Measurements from ENCODE around the gene HOXA1. TPM values are rescaled to one million over a fixed set of nuclear protein-coding genes. Genes with fewer than 3 reads are reported as not detected.

Gene HOXA1
- under 1 TPM; 0.89 to 0.92 TPM for total RNA-seq

DNA sequence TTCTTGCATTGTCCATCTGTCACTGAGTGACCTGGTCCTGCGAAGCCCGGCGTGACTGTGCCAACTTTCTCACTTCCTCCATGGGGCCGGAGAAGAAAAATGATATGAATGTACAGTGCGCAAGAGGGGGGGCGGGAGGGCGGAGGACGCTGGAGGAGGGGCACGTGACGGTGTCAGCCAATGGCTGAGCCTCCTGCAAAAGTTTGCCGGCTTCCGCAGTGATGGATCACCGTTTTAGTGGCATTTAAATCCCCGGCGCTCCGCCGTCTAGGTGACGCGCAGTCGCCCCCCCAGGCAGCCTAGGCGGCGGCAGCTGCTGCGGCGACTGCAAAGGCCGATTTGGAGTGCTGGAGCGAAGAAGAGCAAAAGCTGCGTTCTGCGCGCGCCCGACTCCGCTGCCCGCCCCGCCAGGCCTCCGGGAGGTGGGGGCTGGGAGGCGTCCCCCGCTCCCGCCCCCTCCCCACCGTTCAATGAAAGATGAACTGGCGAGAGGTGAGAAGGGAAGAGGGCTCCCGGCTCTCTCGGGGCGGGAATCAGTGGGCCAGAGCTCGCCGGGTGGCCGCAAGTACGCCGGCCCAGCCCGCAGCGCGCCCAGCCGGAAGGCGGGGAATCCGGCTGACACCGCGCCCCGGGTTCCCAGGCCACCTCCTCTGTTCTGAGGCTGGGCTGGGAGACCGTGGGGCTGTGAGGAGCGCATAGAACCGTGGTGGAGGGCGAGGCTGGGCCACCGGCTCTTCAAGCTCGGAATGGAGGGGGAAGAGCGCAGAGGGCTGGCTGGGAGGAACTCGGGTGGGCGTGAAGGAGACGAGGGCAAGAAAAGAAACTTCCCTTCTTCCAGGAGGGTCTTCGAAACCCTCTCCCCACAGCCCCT is at the start of gene HOXA1:
Gene HOXA1, minus strand, starts transcription at position 104 of the 871 bp plus-strand sequence. Its CDS starts 88 bp downstream, at position 16.
- Mint-ChIP-seq H3K27me3 (ENCODE audit: low read depth) (peaks cover 77% of the 10 kb centered on the region), H3K4me1 (ENCODE audit: low read depth) (peaks cover 23% of the 10 kb centered on the region), H3K36me3 (ENCODE audit: low read depth) (peaks cover 1% of the 10 kb centered on the region), H3K9me3 (ENCODE audit: insufficient read depth) (no peaks in the 10 kb centered on the region), H3K4me3 (peak within 1 kb of the TSS; percentile 85), H3K27ac (peak within 1 kb of the TSS; percentile 85)
- ChIA-PET CTCF (interaction anchor here (1.4 to 1.7 kb wide), 2 partner anchors 9 to 13 kb away, joined by 5 to 6 read pairs; no protein-coding TSS in a partner anchor), POLR2A (interaction anchor here (0.6 to 1.3 kb wide), 2 partner anchors 10 to 492 kb away, joined by 3 to 4 read pairs; no protein-coding TSS in a partner anchor)
- DNase-seq (peak; percentile 86), ATAC-seq (peak; percentile 93)

DNA sequence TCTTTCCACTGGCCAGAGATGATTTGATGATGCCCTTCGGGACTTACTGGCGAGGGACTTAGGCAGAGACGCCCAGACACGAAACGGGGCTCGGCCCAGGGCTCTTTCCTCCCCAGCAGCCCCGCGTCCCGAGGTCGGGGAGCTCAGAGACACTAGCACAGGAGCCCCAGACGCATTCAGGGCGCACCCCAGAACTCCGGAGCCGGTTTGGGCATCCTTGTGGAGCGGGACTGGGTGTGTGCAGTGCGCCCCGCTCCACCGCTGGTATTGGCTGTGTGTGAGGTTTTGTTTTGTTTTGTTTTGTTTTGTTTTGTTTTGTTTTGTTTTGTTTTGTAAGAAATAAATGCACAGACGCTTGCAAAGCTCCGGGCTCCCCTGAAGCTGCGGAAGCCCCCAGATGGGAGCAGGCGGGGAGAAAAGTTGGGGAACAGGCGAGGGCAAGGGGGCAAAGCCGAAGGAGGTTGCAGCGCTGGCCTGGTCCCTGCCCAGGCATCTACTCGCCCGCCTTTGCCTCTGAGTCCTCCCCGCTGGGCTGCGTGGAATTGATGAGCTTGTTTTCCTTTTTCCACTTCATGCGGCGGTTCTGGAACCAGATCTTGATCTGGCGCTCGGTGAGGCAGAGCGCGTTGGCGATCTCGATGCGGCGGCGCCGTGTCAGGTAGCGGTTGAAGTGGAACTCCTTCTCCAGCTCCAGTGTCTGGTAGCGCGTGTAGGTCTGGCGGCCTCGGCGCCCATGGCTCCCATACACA is 49.5 kb upstream of the HOXA1 start:
- Mint-ChIP-seq H3K4me3 (no peak overlapping the region), H3K36me3 (ENCODE audit: low read depth) (no peaks in the 10 kb centered on the region), H3K27me3 (ENCODE audit: low read depth) (peaks cover 46% of the 10 kb centered on the region), H3K4me1 (ENCODE audit: low read depth) (peaks cover 8% of the 10 kb centered on the region), H3K27ac (no peak overlapping the region), H3K9me3 (ENCODE audit: insufficient read depth) (no peaks in the 10 kb centered on the region)
- ChIA-PET CTCF (interaction anchor here (0.5 kb wide), 1 partner anchor 298 kb away, joined by 4 read pairs; no protein-coding TSS in a partner anchor), POLR2A (no interaction called here)
- DNase-seq (no peak), ATAC-seq (no peak)

DNA sequence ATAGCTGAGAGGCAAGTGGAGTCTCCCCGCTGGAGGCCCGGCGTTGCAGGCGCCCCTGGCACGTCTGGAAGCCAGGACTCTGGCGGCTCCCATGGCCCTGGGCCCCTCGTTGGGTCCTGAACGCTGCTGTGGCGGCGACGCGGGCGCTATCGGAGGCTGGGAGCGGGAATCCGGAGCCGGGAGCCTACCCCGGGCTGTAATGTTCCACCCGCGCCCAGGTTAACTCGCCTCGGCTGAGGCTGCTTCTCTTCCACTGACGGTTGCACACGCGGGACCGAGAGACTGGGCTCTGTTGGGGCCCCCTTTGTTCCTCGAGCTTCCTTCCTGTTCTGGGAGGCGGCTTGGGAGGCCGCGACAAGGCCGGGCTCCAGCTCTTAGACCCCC is 49.0 kb upstream of the HOXA1 start:
- Mint-ChIP-seq H3K27me3 (ENCODE audit: low read depth) (peaks cover 40% of the 10 kb centered on the region), H3K9me3 (ENCODE audit: insufficient read depth) (no peaks in the 10 kb centered on the region), H3K4me1 (ENCODE audit: low read depth) (peaks cover 6% of the 10 kb centered on the region), H3K4me3 (no peak overlapping the region), H3K36me3 (ENCODE audit: low read depth) (no peaks in the 10 kb centered on the region), H3K27ac (no peak overlapping the region)
- ATAC-seq (no peak), DNase-seq (no peak)
- ChIA-PET POLR2A (no interaction called here), CTCF (interaction anchor here (0.8 kb wide), 1 partner anchor 462 kb away, joined by 3 read pairs; no protein-coding TSS in a partner anchor)

DNA sequence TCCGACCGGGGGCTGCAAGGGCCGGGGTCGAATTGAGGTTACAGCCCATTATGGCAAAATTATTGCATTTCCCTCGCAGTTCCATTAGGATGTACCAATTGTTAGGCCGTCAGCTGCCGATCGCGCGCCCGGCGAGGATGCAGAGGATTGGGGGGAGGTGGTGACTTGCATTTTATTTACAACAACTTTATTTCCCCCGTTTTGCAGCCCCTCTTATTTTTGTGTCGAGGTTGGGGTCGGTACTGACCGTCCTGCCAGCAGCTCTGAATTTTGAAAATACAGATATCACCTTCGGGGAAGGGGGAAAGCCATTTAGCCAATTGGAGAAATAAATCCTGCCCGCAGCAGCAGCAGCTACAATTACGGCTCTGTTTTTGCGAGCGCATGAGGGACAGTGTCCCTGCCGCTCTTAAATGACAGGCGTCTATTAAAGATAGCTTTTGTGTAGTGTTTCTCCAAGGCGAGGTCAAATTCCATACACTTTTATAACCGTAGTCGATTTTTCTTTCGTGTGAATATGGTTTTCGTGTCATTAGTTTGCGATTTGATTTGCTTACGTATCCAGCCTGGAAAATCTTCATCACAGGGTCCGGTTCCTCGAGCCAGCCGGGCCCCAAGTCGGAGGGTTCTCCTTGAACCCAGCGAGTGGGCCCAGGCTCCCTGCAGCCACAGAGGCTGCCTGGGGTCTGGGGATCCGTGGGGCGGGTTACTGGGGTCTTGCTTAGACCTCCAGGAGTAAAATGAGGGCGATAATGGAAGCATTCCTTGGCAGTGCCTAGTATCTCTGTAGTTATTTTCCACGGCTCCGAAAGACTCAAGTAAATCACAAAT is 48.4 kb upstream of the HOXA1 start:
- Mint-ChIP-seq H3K9me3 (ENCODE audit: insufficient read depth) (no peaks in the 10 kb centered on the region), H3K36me3 (ENCODE audit: low read depth) (no peaks in the 10 kb centered on the region), H3K4me3 (no peak overlapping the region), H3K27me3 (ENCODE audit: low read depth) (peaks cover 36% of the 10 kb centered on the region), H3K27ac (no peak overlapping the region), H3K4me1 (ENCODE audit: low read depth) (peaks cover 6% of the 10 kb centered on the region)
- POLR2A ChIA-PET, result no interaction called here
- DNase-seq (no peak), ATAC-seq (no peak)
- CTCF ChIA-PET, result interaction anchor here (0.8 to 1.0 kb wide), 3 partner anchors 13 to 461 kb away, joined by 3 read pairs; partner anchors contain the start of gene HOXA4

DNA sequence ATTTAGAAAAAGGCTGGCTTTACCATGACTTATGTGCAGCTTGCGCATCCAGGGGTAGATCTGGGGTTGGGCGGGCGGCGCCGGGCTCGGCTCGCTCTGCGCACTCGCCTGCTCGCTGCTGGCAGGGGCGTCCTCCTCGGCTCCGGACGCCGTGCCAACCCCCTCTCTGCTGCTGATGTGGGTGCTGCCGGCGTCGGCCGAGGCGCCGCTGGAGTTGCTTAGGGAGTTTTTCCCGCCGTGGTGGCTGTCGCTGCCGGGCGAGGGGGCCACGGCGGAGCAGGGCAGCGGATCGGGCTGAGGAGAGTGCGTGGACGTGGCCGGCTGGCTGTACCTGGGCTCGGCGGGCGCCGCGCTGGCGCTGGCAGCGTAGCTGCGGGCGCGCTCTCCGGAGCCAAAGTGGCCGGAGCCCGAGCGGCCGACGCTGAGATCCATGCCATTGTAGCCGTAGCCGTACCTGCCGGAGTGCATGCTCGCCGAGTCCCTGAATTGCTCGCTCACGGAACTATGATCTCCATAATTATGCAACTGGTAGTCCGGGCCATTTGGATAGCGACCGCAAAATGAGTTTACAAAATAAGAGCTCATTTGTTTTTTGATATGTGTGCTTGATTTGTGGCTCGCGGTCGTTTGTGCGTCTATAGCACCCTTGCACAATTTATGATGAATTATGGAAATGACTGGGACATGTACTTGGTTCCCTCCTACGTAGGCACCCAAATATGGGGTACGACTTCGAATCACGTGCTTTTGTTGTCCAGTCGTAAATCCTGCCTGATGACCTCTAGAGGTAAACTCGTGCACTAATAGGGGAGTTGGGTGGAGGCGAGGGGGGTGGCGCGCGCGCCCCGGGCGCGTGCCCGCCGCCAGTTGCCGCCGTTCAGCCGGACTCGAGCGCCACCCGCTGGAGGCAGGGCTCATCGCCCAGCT is 47.5 kb upstream of the HOXA1 start, which contains the start of gene HOXA5:
Gene HOXA5, minus strand, starts transcription at position 659 of the 927 bp plus-strand sequence. Its CDS starts 74 bp downstream, at position 585.
- ChIA-PET CTCF (interaction anchor here (0.9 to 1.0 kb wide), 2 partner anchors 12 to 18 kb away, joined by 3 read pairs; partner anchors contain the start of gene HOXA4), POLR2A (no interaction called here)
- DNase-seq (no peak), ATAC-seq (no peak)
- H3K4me1 Mint-ChIP-seq (ENCODE audit: low read depth), result peaks cover 3% of the 10 kb centered on the region
- H3K27me3 Mint-ChIP-seq (ENCODE audit: low read depth), result peaks cover 34% of the 10 kb centered on the region
- no peaks in the 10 kb centered on the region for H3K36me3 Mint-ChIP-seq (ENCODE audit: low read depth)
- no peak within 1 kb of the TSS for H3K4me3 Mint-ChIP-seq
- no peaks in the 10 kb centered on the region for H3K9me3 Mint-ChIP-seq (ENCODE audit: insufficient read depth)
- no peak within 1 kb of the TSS for H3K27ac Mint-ChIP-seq

DNA sequence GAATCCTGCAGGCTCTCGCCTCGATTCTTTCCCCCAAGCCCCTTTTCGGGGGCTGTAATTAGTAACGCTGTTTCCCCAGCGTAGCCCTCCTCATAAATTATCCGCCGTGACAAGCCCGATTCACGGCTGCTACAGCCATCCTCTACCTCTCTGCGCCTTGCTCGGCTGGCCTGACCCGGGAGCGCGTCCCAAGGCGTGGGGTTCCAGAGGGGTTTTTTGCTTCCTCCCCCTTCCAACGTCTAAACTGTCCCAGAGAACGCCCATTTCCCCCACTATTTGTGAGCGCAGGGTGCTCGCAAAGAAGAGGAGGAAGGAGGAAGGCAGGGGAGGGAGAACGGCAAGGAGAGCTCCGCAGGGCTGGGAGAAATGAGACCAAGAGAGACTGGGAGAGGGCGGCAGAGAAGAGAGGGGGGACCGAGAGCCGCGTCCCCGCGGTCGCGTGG is 46.8 kb upstream of the HOXA1 start:
- Mint-ChIP-seq H3K4me3 (no peak overlapping the region), H3K4me1 (ENCODE audit: low read depth) (no peaks in the 10 kb centered on the region), H3K27ac (no peak overlapping the region), H3K27me3 (ENCODE audit: low read depth) (peaks cover 32% of the 10 kb centered on the region), H3K36me3 (ENCODE audit: low read depth) (no peaks in the 10 kb centered on the region), H3K9me3 (ENCODE audit: insufficient read depth) (no peaks in the 10 kb centered on the region)
- ChIA-PET POLR2A (no interaction called here), CTCF (no interaction called here)
- DNase-seq (no peak), ATAC-seq (no peak)

DNA sequence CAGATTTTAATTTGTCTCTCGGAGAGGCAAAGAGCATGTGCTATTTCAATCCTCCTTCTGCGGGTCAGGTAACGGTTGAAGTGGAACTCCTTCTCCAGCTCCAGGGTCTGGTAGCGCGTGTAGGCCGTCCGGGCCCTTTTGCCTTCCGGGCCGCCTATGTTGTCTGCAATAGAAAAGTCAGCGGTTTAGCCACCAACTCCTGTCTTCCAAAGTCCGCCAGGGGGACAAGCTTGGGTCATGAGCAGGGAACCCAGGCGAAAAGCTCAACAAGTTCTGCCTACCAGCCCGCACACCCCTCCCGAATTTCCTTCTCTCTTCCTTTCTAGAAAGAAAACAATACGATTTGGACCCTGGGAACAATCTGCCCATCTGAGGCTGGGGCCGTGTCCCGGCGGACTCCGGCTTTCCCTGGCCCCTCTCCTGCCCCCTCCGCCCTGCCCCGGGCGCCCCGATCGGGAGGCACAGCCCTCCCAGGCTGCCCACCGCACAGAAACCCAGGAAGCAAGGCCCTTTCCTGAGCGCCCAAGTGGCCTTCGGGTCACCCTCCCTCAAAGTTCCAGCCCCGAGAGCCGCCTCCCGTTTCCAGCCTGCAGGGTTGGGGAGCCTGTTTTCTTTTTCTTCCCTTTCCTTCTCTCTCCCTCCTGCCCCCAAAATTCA is 46.3 kb upstream of the HOXA1 start:
- no peaks in the 10 kb centered on the region for H3K9me3 Mint-ChIP-seq (ENCODE audit: insufficient read depth)

DNA sequence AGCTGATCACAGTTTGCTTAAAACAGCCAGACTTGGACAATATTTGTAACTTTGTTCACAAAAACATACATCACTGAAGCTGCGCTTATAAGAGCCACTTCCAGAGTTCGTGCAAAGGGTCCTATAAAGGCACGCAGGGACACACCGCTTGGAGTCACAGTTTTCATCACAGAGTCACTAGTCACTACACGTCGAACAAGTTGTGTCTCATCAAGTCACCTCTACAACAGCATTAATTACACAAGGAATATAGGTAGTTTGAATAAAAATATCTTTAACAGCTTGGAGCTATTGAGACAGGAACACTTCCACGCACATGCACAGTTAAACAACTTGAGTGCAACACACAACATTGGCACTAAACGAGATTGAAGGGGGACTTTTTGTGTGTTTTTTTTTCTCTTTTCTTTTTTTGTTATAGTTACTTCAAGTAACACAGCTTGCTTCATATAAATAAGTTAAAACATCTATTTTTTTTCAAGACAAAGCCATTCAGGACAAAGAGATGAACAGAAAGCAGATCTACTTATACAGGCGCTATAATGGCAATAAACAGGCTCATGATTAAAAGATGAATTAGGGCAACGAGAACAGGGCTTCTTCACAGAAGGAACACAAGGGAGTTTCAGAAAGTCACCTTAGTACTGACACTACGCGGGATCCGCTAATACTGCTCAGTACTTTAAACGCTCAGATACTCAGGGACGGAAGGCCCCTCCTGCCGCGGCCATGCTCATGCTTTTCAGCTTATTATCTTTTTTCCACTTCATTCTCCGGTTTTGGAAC is 45.5 kb upstream of the HOXA1 start:
- Mint-ChIP-seq H3K36me3 (ENCODE audit: low read depth) (no peaks in the 10 kb centered on the region), H3K4me3 (no peak overlapping the region), H3K27me3 (ENCODE audit: low read depth) (peaks cover 25% of the 10 kb centered on the region), H3K4me1 (ENCODE audit: low read depth) (peaks cover 2% of the 10 kb centered on the region), H3K27ac (no peak overlapping the region), H3K9me3 (ENCODE audit: insufficient read depth) (no peaks in the 10 kb centered on the region)
- CTCF ChIA-PET, result no interaction called here
- no peak for DNase-seq
- POLR2A ChIA-PET, result no interaction called here
- ATAC-seq, result no peak

More for the DNA sequence above, 46.3 kb upstream of the HOXA1 start:
- Mint-ChIP-seq H3K27ac (no peak overlapping the region), H3K27me3 (ENCODE audit: low read depth) (peaks cover 31% of the 10 kb centered on the region), H3K4me1 (ENCODE audit: low read depth) (peaks cover 2% of the 10 kb centered on the region), H3K36me3 (ENCODE audit: low read depth) (no peaks in the 10 kb centered on the region), H3K4me3 (no peak overlapping the region)
- POLR2A ChIA-PET, result no interaction called here
- ATAC-seq (no peak), DNase-seq (no peak)
- CTCF ChIA-PET, result no interaction called here

DNA sequence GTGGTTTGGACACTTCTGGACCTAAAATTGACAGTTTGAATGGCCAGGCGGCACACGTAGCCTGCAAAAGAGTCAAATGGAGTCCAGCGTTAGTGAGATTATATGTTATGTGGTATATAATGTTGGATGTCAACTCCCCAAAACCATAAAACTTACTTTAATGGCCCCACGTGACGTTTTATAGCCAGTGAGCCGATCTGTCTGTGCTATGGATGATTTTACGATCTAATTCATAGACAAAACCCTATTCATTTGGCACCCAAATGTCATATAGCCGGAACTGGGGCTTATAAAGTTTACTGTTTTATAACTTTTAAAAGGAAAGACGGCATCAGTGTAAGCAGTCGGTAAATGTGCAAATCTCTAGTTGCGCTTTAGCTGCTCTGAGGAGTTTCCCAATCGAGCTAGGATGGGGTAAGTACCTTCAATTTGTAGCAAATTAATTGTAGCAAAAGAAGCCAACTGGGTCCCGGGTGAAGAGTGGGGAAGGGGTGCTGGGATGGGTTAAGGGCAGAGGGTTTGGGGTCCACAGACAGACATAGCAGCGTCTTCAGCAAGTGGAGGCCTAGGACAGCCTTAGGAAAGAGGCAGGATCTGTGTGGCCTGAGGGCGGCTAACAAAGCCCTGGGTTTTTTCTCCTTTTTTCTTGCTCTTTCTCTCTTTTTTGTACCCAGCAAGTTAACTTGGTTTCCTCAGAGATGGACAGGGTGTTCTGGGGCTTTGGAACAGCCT is 44.5 kb upstream of the HOXA1 start:
- Mint-ChIP-seq H3K36me3 (ENCODE audit: low read depth) (no peaks in the 10 kb centered on the region), H3K4me3 (no peak overlapping the region), H3K9me3 (ENCODE audit: insufficient read depth) (no peaks in the 10 kb centered on the region), H3K4me1 (ENCODE audit: low read depth) (peaks cover 4% of the 10 kb centered on the region), H3K27ac (no peak overlapping the region), H3K27me3 (ENCODE audit: low read depth) (peaks cover 30% of the 10 kb centered on the region)
- DNase-seq, result no peak
- ChIA-PET CTCF (no interaction called here), POLR2A (no interaction called here)
- no peak for ATAC-seq

Measured in activated CD8-positive, alpha-beta T cell treated with anti-CD3 and anti-CD28 coated beads, Interleukin-2, amount 10 ng/mL, durations not matched to agents 7 days and 5 days (primary cell).